Body of pancreas (tissue), 4 donors: ENCODE data around the gene CELF6. TPM values are rescaled to one million over a fixed set of nuclear protein-coding genes. Genes with fewer than 3 reads are reported as not detected.
A peak's percentile ranks its signal among the peaks of the same experiment; 100 is the strongest.

ENCODE experiments used
- ATAC-seq: fragments of 150-250 bp; one replicate; pipeline ENCODE4 v1.9.1; 2016
- DNase-seq, 4 donors: peaks; one replicate each; pipeline ENCODE4 v3.0.0-alpha.2; 2019
- H3K27ac ChIP-seq, 4 donors: fragments of 200-600 bp; sonication (generic); 1 replicate in 3 of 4; 2 replicates in 1 of 4; pipeline versions ENCODE4 v1.5.1 to v1.6.1; 2016 to 2019; ENCODE audit warnings: mild to moderate bottlenecking in 1 of 4, mixed read lengths in 1 of 4, moderate library complexity in 1 of 4
- H3K27me3 ChIP-seq, 2 donors: fragments of 200-600 bp; sonication (generic); one replicate each; pipeline ENCODE4 v1.6.0; 2016; ENCODE audit warnings: mild to moderate bottlenecking in 1 of 2
- H3K36me3 ChIP-seq, 2 donors: fragments of 200-600 bp; sonication (generic); replicated peaks in 1 of 2; 2 replicates each; pipeline ENCODE4 v1.5.1; 2016; ENCODE audit warnings: low read depth in 2 of 2; ENCODE audit not compliant: insufficient read depth in 1 of 2
- H3K4me1 ChIP-seq: fragments of 200-600 bp; sonication (generic); one replicate; pipeline ENCODE4 v1.6.0; 2016
- H3K4me3 ChIP-seq, 2 donors: fragments of 200-600 bp; sonication (generic); 1 replicate in 1 of 2; 2 replicates in 1 of 2; pipeline ENCODE4 v1.5.1; 2016 to 2019
- H3K9me3 ChIP-seq, 3 donors: fragments of 200-600 bp; sonication (generic); 1 replicate in 2 of 3; 2 replicates in 1 of 3; pipeline ENCODE4 v1.5.1; 2016
- POLR2A ChIP-seq, 3 donors: fragments of 450-650 bp; IDR thresholded peaks; one replicate each; pipeline ENCODE4 v1.6.1; 2016; ENCODE audit warnings: antibody characterized with exemption in 3 of 3, mild to moderate bottlenecking in 2 of 3
- WGBS, 2 donors: methylation state at CpG; one replicate each; pipeline ENCODE4 v1.1.5; 2017; 5-methylcytosine and 5-hydroxymethylcytosine counted together
- intact Hi-C: fragments of 100-400 bp; cut with DNase I; formaldehyde crosslinking; loops from one replicate; pipeline ENCODE4 v1.15.1; 2023
- total RNA-seq, 2 donors: library from RNA; depleted of rRNA; stranded (reverse); fragments of >200 nt; gene quantifications; one replicate each; pipeline ENCODE4 v1.1.0, GENCODE V29; 2016
- TF ChIP-seq, protein P1 (sequence below), 7 experiments: fragments of 450-650 bp in 4 of 7; fragments of 200-600 bp in 3 of 7; sonication (generic) in 3 of 7; IDR thresholded peaks; one replicate each; pipeline ENCODE4 v1.5.1; 2016 to 2019; ENCODE audit warnings: antibody characterized with exemption in 7 of 7

CELF6 gene
- total RNA-seq, 2 donors from 2014 or later: 4.2 to 7.9 TPM

DNA sequence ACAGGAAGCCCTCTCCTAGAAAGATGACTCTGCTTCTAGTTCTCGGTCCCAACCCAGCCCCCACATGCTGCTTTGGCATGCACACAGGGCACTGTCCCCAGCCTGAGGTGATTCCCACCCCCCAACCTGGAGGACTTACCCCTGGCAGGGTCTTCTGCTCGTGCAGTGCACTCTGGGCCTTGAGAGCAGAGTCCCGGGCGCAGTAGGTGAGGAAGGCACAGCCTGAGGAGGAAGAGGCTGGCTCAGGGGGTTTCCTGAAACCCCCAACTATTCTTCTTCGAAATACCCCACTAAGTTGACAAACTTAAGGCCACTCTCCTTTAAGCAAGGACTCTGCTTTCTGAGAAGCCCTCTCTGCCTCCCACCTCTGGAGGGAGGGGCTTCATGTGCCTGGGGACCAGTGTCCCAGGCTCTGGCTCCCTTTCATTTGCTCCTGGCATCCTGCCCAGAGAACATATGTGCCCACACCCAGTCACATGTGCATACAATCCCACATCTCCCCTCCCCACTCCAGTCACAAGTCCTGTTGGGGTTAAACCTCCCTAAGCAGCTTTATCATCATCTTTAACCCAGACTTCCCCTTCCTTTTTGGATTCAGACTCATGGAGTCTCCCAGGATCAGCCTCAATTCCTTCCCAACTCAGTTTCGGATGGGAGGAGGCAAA lies 4.1 kb downstream of the CELF6 start:
- intact Hi-C loops: no loop called here
- DNase-seq (peak in 3 of 4 donors; percentile 10 to 18 (median 18)), ATAC-seq (no peak)
- Histone ChIP-seq H3K36me3 (no peaks in the 10 kb centered on the region), H3K4me1 (peaks cover 8% of the 10 kb centered on the region), H3K27ac (no peak overlapping the region), H3K9me3 (no peaks in the 10 kb centered on the region), H3K27me3 (no peaks in the 10 kb centered on the region), H3K4me3 (no peak overlapping the region)
- TF ChIP-seq, protein P1, sequence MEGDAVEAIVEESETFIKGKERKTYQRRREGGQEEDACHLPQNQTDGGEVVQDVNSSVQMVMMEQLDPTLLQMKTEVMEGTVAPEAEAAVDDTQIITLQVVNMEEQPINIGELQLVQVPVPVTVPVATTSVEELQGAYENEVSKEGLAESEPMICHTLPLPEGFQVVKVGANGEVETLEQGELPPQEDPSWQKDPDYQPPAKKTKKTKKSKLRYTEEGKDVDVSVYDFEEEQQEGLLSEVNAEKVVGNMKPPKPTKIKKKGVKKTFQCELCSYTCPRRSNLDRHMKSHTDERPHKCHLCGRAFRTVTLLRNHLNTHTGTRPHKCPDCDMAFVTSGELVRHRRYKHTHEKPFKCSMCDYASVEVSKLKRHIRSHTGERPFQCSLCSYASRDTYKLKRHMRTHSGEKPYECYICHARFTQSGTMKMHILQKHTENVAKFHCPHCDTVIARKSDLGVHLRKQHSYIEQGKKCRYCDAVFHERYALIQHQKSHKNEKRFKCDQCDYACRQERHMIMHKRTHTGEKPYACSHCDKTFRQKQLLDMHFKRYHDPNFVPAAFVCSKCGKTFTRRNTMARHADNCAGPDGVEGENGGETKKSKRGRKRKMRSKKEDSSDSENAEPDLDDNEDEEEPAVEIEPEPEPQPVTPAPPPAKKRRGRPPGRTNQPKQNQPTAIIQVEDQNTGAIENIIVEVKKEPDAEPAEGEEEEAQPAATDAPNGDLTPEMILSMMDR (IDR thresholded peaks at IDR 0.05): no peak
- TF ChIP-seq POLR2A (IDR thresholded peaks at IDR 0.05): no peak
- WGBS, 2 donors: 57 to 59% methylated on average over 6 of the region's 6 CpGs

DNA sequence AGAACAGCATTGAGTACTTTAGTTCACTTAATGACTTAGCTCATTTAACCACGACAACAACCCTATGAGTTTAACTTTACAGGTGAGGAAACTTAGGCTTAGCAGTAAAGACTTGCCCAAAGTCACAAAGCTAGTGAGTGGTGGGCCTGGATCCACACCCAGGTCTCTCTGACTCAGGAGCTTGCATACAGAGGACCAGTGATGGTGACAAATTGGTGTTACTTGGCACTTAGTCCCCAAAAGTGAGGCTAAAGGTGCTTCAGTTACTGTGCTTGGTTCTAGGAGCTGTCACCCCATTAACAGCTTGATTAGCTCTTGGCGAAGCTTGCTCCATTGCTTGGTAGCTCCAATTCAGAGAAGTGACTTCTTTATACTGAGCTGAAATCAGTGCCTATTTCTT lies 6.1 kb downstream of the CELF6 start:
- H3K27ac ChIP-seq: no peak overlapping the region
- DNase-seq (no peak), ATAC-seq (no peak)
- H3K36me3 ChIP-seq: no peaks in the 10 kb centered on the region
- no peak overlapping the region for H3K4me3 ChIP-seq
- H3K9me3 ChIP-seq: no peaks in the 10 kb centered on the region
- intact Hi-C loops: no loop called here
- TF ChIP-seq, protein P1 (IDR thresholded peaks at IDR 0.05): no peak
- TF ChIP-seq POLR2A (IDR thresholded peaks at IDR 0.05): no peak
- H3K27me3 ChIP-seq: no peaks in the 10 kb centered on the region
- no peaks in the 10 kb centered on the region for H3K4me1 ChIP-seq
- WGBS, 2 donors: 86 to 91% methylated on average over 2 of the region's 2 CpGs

DNA sequence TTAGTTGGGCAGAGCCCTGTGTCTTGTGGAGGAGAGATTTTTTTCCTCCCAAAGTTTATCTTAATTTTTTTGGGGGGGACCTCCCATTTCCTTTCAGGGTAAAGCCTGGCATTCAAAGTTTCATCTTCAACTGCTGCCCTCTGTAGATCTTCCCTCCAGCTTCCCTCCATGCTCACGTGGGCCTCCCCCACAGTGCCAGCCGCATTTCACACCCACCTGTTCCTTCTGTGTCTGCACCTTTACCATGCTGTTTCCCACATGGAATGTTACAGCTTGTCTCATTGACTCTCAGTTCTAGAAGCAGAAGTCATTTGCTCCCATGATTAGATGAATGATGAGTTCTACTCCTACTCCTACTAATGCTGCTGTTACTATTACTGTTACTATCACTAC lies 6.5 kb downstream of the CELF6 start:
- Histone ChIP-seq H3K27me3 (no peaks in the 10 kb centered on the region), H3K4me3 (no peak overlapping the region), H3K4me1 (no peaks in the 10 kb centered on the region), H3K9me3 (no peaks in the 10 kb centered on the region), H3K27ac (no peak overlapping the region), H3K36me3 (no peaks in the 10 kb centered on the region)
- no peak for ATAC-seq
- TF ChIP-seq, protein P1 (IDR thresholded peaks at IDR 0.05): no peak
- no peak for TF ChIP-seq POLR2A (IDR thresholded peaks at IDR 0.05)
- intact Hi-C loops: no loop called here
- no peak for DNase-seq
- 52 to 67% methylated on average over 2 of the region's 2 CpGs for WGBS, 2 donors

DNA sequence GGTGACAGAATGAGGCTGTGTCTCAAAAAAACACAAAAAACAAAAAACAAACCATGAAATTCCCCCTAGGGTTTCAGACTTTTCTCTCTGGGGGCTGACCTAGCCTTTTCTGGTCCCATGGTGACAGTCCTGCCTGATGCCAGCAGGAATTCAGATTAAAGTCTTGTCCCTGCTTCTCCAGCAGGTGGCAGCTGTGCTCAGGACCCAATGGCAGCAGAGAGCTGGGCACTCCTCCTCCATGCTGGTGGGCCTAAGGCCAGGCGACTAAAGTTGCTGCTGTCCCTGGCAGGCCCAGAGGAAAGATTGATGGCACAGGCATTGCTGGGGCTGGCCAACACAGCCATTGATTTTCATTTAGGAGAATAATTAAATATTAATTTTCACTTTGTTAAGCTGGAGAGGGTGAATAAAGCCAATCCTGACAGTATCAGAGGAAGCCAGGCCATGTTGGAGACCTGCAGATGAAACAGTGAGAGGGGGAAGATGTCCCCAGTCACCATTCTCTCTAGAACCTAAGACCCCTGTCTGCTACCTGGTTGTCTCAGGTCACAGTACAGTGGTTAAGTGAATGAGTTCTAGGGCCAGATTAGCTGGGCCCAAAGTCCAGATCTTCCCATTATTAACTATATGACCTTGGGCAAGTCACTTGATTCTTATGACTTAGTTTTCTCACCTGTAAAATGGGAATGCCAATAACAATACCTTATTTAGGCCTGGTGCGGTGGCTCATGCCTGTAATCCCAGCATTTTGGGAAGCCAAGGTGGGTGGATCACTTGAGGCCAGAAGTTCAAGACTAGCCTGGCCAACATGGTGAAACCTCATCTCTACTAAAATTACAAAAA lies 7.1 kb downstream of the CELF6 start:
- Histone ChIP-seq H3K4me1 (no peaks in the 10 kb centered on the region), H3K36me3 (no peaks in the 10 kb centered on the region), H3K27ac (no peak overlapping the region), H3K27me3 (no peaks in the 10 kb centered on the region), H3K4me3 (no peak overlapping the region), H3K9me3 (no peaks in the 10 kb centered on the region)
- peak; percentile 91 for ATAC-seq
- 54 to 55% methylated on average over 2 of the region's 2 CpGs for WGBS, 2 donors
- DNase-seq: peak; percentile 70 to 84 (median 75)
- no peak for TF ChIP-seq POLR2A (IDR thresholded peaks at IDR 0.05)
- TF ChIP-seq, protein P1 (IDR thresholded peaks at IDR 0.05): peak; percentile 28 to 75 (median 66)
- intact Hi-C loops: no loop called here
